HG02870 (cell line): ENCODE results near the gene AIPL1.

Experiments
- ATAC-seq: cut with Tn5 transposase; IDR thresholded peaks from one replicate; pipeline ENCODE4 v1.9.1; 2021; ENCODE audit warnings: mild to moderate bottlenecking, moderate library complexity; ENCODE audit not compliant: unreplicated experiment

The AIPL1 gene

GRCh38 chr17:6423931-6424330, 11.0 kb downstream of the AIPL1 start:
- ATAC-seq: no peak

GRCh38 chr17:6422654-6423241, 12.2 kb downstream of the AIPL1 start:
- ATAC-seq: no peak

DNA sequence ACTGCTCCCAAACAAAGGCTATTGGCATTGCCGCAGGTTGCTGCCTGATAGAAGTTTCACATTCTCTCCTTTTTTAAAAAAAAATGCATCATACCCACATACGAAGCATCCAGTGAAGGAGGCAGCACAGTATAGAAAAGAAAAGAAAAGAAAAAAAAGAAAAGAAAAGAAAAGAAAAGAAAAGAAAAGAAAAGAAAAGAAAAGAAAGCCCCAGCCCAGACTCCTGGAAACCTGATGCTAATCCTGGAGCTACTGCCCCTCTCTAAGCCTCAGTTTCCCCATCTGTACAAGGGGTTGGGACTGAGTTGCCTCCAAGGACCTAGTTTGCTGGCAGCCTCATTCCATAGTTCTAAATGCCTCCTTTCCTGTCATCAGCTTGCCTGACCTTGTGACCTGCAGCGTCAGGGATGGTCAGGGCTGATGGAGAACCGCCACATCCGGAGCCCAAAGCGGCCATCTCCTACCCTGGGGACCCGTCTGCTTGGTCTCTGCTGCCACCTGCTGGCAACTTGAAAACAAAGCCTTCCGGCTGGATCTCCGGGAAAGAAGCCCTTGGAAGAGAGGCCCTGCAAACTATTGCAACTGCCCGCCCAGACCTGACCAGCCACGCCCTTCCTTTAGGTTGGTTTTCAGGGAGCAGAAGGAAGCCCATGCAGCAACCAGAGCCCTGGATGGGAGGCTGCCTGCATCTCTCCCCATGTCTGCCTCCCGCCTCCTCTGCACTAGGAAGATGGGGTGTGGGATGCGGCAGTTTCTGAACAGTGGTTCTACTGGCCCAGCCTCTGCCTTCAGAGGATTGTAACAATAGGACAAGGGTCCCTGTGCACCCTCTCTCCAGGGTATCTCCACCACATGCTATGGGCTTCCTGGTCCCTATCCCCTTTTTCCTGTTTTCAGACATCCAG, 13.0 kb downstream of the AIPL1 start:
- no peak for ATAC-seq

- ATAC-seq: no peak
Measured at GRCh38 chr17:6420173-6420641, 14.7 kb downstream of the AIPL1 start.

- no peak for ATAC-seq
Measured at GRCh38 chr17:6415616-6416015, 19.3 kb downstream of the AIPL1 start.

GRCh38 chr17:6413065-6413464, 21.9 kb downstream of the AIPL1 start:
- ATAC-seq: no peak

DNA sequence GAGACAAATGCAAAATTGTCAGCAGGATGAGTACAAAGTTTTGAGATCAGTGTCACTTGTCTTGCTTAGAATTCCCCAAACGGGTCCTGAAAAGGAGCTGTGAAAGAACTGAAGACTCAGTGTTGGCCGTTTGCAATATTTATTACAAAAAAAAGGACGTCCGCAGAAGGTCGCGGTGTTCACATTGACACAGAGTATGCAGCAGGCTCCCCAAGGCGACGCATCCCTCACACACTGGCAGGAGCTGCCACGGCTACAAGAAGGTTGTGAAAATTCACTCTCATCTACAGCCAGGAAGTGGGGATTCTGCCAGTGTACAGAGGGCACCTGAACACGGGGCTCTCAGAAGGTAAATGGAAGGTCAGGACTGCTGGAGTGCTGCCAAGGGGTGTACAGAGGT, 26.2 kb downstream of the AIPL1 start:
- ATAC-seq: no peak

- ATAC-seq: no peak
Measured at GRCh38 chr17:6408276-6408675, 26.6 kb downstream of the AIPL1 start.

DNA sequence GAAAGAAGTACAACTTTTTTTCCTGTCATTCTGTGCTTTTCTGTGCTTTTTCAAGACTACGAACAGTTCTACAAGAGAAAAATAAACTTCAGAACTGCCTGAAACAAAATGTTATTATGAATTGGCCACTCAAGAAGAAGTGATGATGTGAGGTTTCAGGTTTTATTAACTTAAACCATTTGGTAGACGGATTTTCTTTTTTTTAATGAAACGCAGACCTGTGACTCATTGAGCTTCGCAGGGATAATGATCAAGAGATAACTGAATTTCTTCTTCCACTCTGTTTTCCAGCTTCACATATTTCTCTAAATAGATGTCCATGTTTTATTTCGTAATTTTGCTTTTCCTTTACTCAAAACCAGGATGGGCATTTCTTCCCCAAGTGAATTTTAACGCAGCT, 32.7 kb downstream of the AIPL1 start:
- no peak for ATAC-seq

GRCh38 chr17:6398955-6399354, 36.0 kb downstream of the AIPL1 start:
- no peak for ATAC-seq

- no peak for ATAC-seq
Measured at GRCh38 chr17:6394055-6394606, 40.8 kb downstream of the AIPL1 start.

GRCh38 chr17:6393351-6393952, 41.5 kb downstream of the AIPL1 start:
- no peak for ATAC-seq

- ATAC-seq: no peak
Measured at GRCh38 chr17:6392609-6393350, 42.1 kb downstream of the AIPL1 start.

- no peak for ATAC-seq
Measured at GRCh38 chr17:6388416-6388815, 46.5 kb downstream of the AIPL1 start.

- no peak for ATAC-seq
Measured at GRCh38 chr17:6387858-6388257, 47.1 kb downstream of the AIPL1 start.

DNA sequence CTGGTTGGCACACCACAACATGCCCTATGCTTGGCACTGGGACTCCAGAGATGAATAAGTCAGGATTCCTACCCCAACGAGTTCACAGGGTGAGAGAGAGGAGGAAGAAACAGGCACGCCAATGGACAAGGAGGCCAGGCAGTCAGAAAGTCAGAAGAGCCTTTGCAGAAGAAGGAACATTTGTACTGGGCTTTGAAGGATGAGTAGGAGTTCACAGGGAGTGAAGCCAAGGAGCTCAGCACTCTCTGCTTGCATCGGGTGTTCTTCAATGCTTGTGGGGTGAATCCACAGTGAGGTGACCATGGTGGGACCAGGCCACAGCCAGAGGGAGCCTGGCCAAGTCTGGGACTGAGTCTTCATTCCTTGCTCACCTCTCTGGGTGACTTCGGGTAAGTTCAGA, 47.5 kb downstream of the AIPL1 start:
- no peak for ATAC-seq

DNA sequence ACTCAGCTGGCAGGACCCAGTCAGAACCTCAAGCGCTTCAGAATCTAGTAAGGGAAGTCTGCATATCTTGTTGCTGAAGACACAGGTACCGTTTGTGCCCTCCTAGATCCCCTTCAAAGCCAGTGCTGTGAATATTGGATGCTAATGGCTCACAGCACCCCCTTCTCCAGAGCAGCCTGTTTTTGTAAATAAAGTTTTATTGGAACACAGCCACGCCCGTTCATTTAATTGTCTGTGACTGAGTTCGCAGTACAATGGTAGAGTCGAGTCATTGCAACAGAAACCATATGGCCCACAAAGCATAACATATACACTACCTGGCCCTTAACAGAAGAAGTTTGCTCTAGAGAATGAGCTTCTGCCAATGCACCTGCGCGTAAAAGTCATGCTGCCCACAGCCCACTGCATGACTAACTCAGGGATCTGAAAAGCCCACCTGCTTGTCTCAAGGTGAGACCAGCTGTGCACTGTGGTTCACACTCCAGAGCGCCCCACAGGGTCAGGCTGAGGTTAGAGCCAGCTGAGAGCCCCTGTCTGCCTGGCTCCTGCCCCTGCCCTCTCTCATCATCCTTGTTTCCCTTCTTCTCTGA, 48.8 kb downstream of the AIPL1 start:
- ATAC-seq: no peak

DNA sequence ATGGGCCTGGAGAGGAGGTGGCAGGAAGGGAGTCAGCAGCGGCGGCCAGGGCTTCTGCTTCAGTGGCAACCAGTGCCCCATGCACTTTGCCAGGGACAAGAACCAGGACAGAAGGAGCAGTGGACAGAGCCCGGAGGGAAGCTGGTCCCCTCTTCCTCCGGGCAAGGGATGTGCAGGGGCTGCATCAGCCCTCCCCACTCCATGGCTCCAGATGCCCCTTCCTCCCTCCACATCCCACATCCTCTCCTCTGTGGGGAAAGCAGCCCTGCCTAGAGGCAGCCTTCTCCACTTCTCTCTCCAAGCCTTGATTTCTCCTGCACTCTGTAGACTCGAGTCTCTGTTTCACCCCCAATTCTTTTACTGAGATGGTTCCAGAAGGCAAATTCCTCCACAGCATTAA, 50.4 kb downstream of the AIPL1 start:
- ATAC-seq: no peak

- no peak for ATAC-seq
Measured at GRCh38 chr17:6381526-6382465, 53.1 kb downstream of the AIPL1 start.
